GM12891 (cell line): Measurements from ENCODE around the gene FHL1.

ENCODE experiments used
- PAX5 ChIP-seq: IDR thresholded peaks from 2 replicates; pipeline ENCODE4 v1.6.1; 2011; ENCODE audit warnings: low read length, moderate library complexity, mild to moderate bottlenecking; ENCODE audit not compliant: insufficient read depth, severe bottlenecking
- POLR2A ChIP-seq: IDR thresholded peaks from 2 replicates; pipeline ENCODE4 v1.6.1; 2011; ENCODE audit warnings: low read depth, low read length, control low read depth
- POLR2AphosphoS5 ChIP-seq: IDR thresholded peaks from 2 replicates; pipeline ENCODE4 v1.6.1; 2011; ENCODE audit warnings: low read depth, low read length, control low read depth
- TAF1 ChIP-seq: IDR thresholded peaks from 2 replicates; pipeline ENCODE4 v1.6.1; 2011; ENCODE audit warnings: low read depth, low read length, control low read depth

DNA sequence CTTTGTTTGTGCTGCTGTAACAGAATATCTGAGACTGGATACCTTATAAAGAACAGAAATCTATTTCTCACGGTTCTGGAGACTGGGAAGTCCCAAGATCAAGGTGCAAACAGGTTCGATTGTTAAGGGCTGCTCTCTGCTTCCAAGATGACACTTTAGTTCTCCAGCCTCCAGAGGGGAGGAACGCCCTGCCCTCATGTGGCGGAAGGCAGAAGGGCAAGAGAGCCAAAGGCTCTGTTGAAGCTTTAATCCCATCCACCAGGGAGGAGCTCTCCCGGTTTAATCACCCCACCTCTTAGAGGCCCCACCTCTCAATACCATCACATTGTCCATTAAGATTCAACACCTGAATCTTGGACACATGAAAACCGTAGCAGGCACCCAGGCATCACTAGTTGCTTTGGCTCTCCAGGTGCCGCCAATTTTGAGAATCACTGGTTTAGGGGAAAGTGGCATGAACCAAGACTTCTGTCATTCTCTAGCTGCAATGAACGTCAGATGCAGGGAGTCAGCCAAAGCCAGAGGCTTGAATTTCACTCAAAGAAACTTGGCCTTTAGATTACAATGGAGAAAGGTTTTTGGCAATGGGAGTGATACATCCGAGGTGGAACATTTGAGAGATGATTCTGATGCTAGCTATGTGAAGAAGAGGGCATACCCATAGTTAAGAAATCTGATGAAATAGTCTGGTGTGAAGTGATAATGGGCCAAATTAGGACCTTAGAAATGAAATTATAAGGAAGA is 15.7 kb downstream of the FHL1 start:
- TF ChIP-seq PAX5: no peak
- no peak for TF ChIP-seq POLR2A
- no peak for TF ChIP-seq POLR2AphosphoS5
- TF ChIP-seq TAF1: no peak
